Measurements from ENCODE around the gene NANOS1.

The NANOS1 gene

GRCh38 chr10:118982366-118982765 is 47.1 kb upstream of the NANOS1 start:
- H3K27ac ChIP-seq: no peak overlapping the region
- no peaks in the 10 kb centered on the region for H3K9me3 ChIP-seq (ENCODE audit: control insufficient read depth, low read length)
- no peak overlapping the region for H3K9ac ChIP-seq
- no peaks in the 10 kb centered on the region for H3K4me1 ChIP-seq
- no peaks in the 10 kb centered on the region for H3K79me2 ChIP-seq
- H2AFZ ChIP-seq: no peak overlapping the region
- TF ChIP-seq CTCF (IDR thresholded peaks at IDR 0.05): no peak
- H3K36me3 ChIP-seq (ENCODE audit: control insufficient read depth, insufficient read depth, low read length): no peaks in the 10 kb centered on the region
- H3K4me3 ChIP-seq (ENCODE audit: low read depth, low read length): no peak overlapping the region
- H3K4me2 ChIP-seq (ENCODE audit: low read length): no peak overlapping the region
- no peaks in the 10 kb centered on the region for H3K27me3 ChIP-seq (ENCODE audit: control insufficient read depth, insufficient read depth, low read length)

GRCh38 chr10:118983263-118983662 is 46.3 kb upstream of the NANOS1 start:
- no peak for TF ChIP-seq CTCF (IDR thresholded peaks at IDR 0.05)
- no peaks in the 10 kb centered on the region for H3K4me1 ChIP-seq
- H3K4me3 ChIP-seq (ENCODE audit: low read depth, low read length): no peak overlapping the region
- H3K9me3 ChIP-seq (ENCODE audit: control insufficient read depth, low read length): no peaks in the 10 kb centered on the region
- no peak overlapping the region for H3K9ac ChIP-seq
- no peaks in the 10 kb centered on the region for H3K36me3 ChIP-seq (ENCODE audit: control insufficient read depth, insufficient read depth, low read length)
- no peak overlapping the region for H2AFZ ChIP-seq
- no peak overlapping the region for H3K27ac ChIP-seq
- H3K4me2 ChIP-seq (ENCODE audit: low read length): no peak overlapping the region
- no peaks in the 10 kb centered on the region for H3K27me3 ChIP-seq (ENCODE audit: control insufficient read depth, insufficient read depth, low read length)
- no peaks in the 10 kb centered on the region for H3K79me2 ChIP-seq

- no peaks in the 10 kb centered on the region for H3K4me1 ChIP-seq
- no peak overlapping the region for H3K9ac ChIP-seq
- H3K27ac ChIP-seq: no peak overlapping the region
- no peak overlapping the region for H3K4me3 ChIP-seq (ENCODE audit: low read depth, low read length)
- H3K36me3 ChIP-seq (ENCODE audit: control insufficient read depth, insufficient read depth, low read length): no peaks in the 10 kb centered on the region
- no peak overlapping the region for H2AFZ ChIP-seq
- H3K9me3 ChIP-seq (ENCODE audit: control insufficient read depth, low read length): no peaks in the 10 kb centered on the region
- no peaks in the 10 kb centered on the region for H3K79me2 ChIP-seq
- no peak for TF ChIP-seq CTCF (IDR thresholded peaks at IDR 0.05)
- H3K4me2 ChIP-seq (ENCODE audit: low read length): no peak overlapping the region
- no peaks in the 10 kb centered on the region for H3K27me3 ChIP-seq (ENCODE audit: control insufficient read depth, insufficient read depth, low read length)
Observed at GRCh38 chr10:118985576-118985975, 43.9 kb upstream of the NANOS1 start.

- Histone ChIP-seq H3K27me3 (ENCODE audit: control insufficient read depth, insufficient read depth, low read length) (no peaks in the 10 kb centered on the region), H3K9me3 (ENCODE audit: control insufficient read depth, low read length) (no peaks in the 10 kb centered on the region), H3K4me1 (no peaks in the 10 kb centered on the region), H3K36me3 (ENCODE audit: control insufficient read depth, insufficient read depth, low read length) (no peaks in the 10 kb centered on the region), H3K4me2 (ENCODE audit: low read length) (no peak overlapping the region), H3K9ac (no peak overlapping the region), H3K79me2 (no peaks in the 10 kb centered on the region), H2AFZ (no peak overlapping the region), H3K4me3 (ENCODE audit: low read depth, low read length) (no peak overlapping the region), H3K27ac (no peak overlapping the region)
- TF ChIP-seq CTCF (IDR thresholded peaks at IDR 0.05): no peak
Observed at GRCh38 chr10:118986815-118987790, 42.4 kb upstream of the NANOS1 start.

GRCh38 chr10:118990326-118990725 is 39.2 kb upstream of the NANOS1 start:
- Histone ChIP-seq H3K36me3 (ENCODE audit: control insufficient read depth, insufficient read depth, low read length) (no peaks in the 10 kb centered on the region), H3K9ac (no peak overlapping the region), H3K4me2 (ENCODE audit: low read length) (no peak overlapping the region), H3K4me1 (no peaks in the 10 kb centered on the region), H3K4me3 (ENCODE audit: low read depth, low read length) (no peak overlapping the region), H2AFZ (no peak overlapping the region), H3K27ac (no peak overlapping the region), H3K27me3 (ENCODE audit: control insufficient read depth, insufficient read depth, low read length) (no peaks in the 10 kb centered on the region), H3K9me3 (ENCODE audit: control insufficient read depth, low read length) (no peaks in the 10 kb centered on the region), H3K79me2 (no peaks in the 10 kb centered on the region)
- TF ChIP-seq CTCF (IDR thresholded peaks at IDR 0.05): no peak

All from parathyroid adenoma (tissue), 2 donors.